Nephron progenitor cell (in vitro differentiated cells): ENCODE results near the gene SH2D1B.

Source experiments
- DNase-seq: peaks from one replicate; pipeline ENCODE4 v3.0.0; 2021
- H3K27ac Mint-ChIP-seq: 2 replicates; pipeline ENCODE4 v1.8.0; 2021; ENCODE audit warnings: mild to moderate bottlenecking, moderate library complexity, mixed read lengths
- H3K27me3 Mint-ChIP-seq: 2 replicates; pipeline ENCODE4 v1.8.0; 2021; ENCODE audit warnings: mild to moderate bottlenecking, low read depth, mixed read lengths; ENCODE audit not compliant: poor library complexity
- H3K36me3 Mint-ChIP-seq: 2 replicates; pipeline ENCODE4 v1.8.0; 2021; ENCODE audit warnings: low read depth, mixed read lengths
- H3K4me1 Mint-ChIP-seq: 2 replicates; pipeline ENCODE4 v1.8.0; 2021; ENCODE audit warnings: mixed read lengths
- H3K4me3 Mint-ChIP-seq: 2 replicates; pipeline ENCODE4 v1.8.0; 2021; ENCODE audit warnings: mild to moderate bottlenecking, moderate library complexity, mixed read lengths
- H3K9me3 Mint-ChIP-seq: 2 replicates; pipeline ENCODE4 v1.8.0; 2021; ENCODE audit warnings: mild to moderate bottlenecking, moderate library complexity, mixed read lengths
- CTCF ChIP-seq: fragments of 200-600 bp; sonication (generic); IDR thresholded peaks from 2 replicates; pipeline ENCODE4 v1.5.0; 2021; ENCODE audit warnings: antibody characterized with exemption

The SH2D1B gene

GRCh38 chr1:162374406-162374805, 37.5 kb downstream of the SH2D1B start:
- H3K4me1 Mint-ChIP-seq: peaks cover 17% of the 10 kb centered on the region
- H3K36me3 Mint-ChIP-seq: no peaks in the 10 kb centered on the region
- no peak overlapping the region for H3K27ac Mint-ChIP-seq
- no peak for DNase-seq
- TF ChIP-seq CTCF: no peak
- H3K9me3 Mint-ChIP-seq: no peaks in the 10 kb centered on the region
- H3K4me3 Mint-ChIP-seq: no peak overlapping the region
- peaks cover 11% of the 10 kb centered on the region for H3K27me3 Mint-ChIP-seq

GRCh38 chr1:162373541-162374260, 38.2 kb downstream of the SH2D1B start:
- Mint-ChIP-seq H3K27ac (no peak overlapping the region), H3K36me3 (no peaks in the 10 kb centered on the region), H3K4me3 (no peak overlapping the region), H3K4me1 (peaks cover 17% of the 10 kb centered on the region), H3K9me3 (no peaks in the 10 kb centered on the region), H3K27me3 (peaks cover 11% of the 10 kb centered on the region)
- no peak for TF ChIP-seq CTCF
- DNase-seq: no peak

GRCh38 chr1:162373072-162373427, 38.9 kb downstream of the SH2D1B start:
- no peak overlapping the region for H3K4me3 Mint-ChIP-seq
- peaks cover 6% of the 10 kb centered on the region for H3K27me3 Mint-ChIP-seq
- H3K4me1 Mint-ChIP-seq: peaks cover 20% of the 10 kb centered on the region
- TF ChIP-seq CTCF: no peak
- no peak overlapping the region for H3K27ac Mint-ChIP-seq
- H3K36me3 Mint-ChIP-seq: no peaks in the 10 kb centered on the region
- H3K9me3 Mint-ChIP-seq: no peaks in the 10 kb centered on the region
- no peak for DNase-seq

GRCh38 chr1:162372159-162373071, 39.5 kb downstream of the SH2D1B start:
- DNase-seq: no peak
- H3K27me3 Mint-ChIP-seq: peaks cover 6% of the 10 kb centered on the region
- H3K36me3 Mint-ChIP-seq: no peaks in the 10 kb centered on the region
- no peak overlapping the region for H3K4me3 Mint-ChIP-seq
- peaks cover 25% of the 10 kb centered on the region for H3K4me1 Mint-ChIP-seq
- no peak overlapping the region for H3K27ac Mint-ChIP-seq
- TF ChIP-seq CTCF: no peak
- H3K9me3 Mint-ChIP-seq: no peaks in the 10 kb centered on the region

- Mint-ChIP-seq H3K27ac (peak overlapping the region; percentile 29), H3K4me1 (peaks cover 23% of the 10 kb centered on the region), H3K36me3 (no peaks in the 10 kb centered on the region), H3K9me3 (no peaks in the 10 kb centered on the region), H3K27me3 (peaks cover 6% of the 10 kb centered on the region), H3K4me3 (no peak overlapping the region)
- TF ChIP-seq CTCF: no peak
- DNase-seq: no peak
Observed at GRCh38 chr1:162371611-162372010, 40.3 kb downstream of the SH2D1B start.
